GM15510 (cell line): ENCODE measurements around the gene RWDD1.

Experiments
- POLR2A ChIP-seq: IDR thresholded peaks from 3 replicates; pipeline ENCODE4 v1.6.1; 2011; ENCODE audit warnings: borderline replicate concordance; ENCODE audit not compliant: insufficient read length; ENCODE audit errors: extremely low read depth

RWDD1 gene, protein sequence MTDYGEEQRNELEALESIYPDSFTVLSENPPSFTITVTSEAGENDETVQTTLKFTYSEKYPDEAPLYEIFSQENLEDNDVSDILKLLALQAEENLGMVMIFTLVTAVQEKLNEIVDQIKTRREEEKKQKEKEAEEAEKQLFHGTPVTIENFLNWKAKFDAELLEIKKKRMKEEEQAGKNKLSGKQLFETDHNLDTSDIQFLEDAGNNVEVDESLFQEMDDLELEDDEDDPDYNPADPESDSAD

GRCh38 chr6:116570856-116571682 lies at the start of gene RWDD1:
Gene RWDD1, plus strand, starts transcription at chr6:116571504. Its CDS starts 79 bp downstream, at chr6:116571583.
- TF ChIP-seq POLR2A: peak; percentile 86

DNA sequence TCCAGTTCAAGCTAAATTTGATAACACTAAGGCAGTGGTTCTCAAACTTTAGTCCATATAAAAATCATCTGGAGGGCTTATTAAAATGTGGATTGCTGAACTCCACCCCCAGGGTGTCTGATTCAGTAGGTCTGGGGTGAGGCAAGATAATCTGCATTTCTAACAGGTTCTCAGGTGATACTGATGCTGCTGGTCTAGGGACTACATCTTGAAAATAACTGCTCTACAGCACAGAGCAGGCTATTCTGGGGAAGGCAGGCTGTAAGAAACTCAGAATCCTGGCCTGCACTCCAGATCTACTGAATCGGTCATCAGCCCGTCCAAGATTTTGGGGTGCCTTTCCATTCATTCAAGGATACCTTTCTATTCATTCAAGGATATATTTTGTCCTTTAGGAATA lies 48.4 kb upstream of the RWDD1 start:
- no peak for TF ChIP-seq POLR2A

GRCh38 chr6:116524236-116524635 lies 47.1 kb upstream of the RWDD1 start:
- TF ChIP-seq POLR2A: no peak

DNA sequence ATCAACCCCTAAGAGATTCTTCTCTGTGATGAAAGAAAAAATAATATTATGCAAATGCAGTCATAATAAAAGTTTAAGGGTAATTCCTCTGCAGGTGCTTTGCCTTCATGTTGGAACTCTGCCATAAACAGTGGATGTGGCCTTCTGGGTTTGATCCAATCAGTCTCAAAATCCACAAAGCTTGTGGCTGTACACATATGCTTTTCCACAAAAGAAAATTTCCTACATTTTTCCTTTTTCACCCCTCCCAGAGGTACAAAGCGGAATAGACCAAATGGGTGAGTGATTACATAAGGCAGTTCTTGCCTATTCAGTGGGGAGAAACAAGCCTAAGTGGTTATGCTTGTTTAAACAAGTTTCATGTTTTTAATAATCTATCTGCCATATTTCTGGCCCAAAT lies 43.2 kb upstream of the RWDD1 start:
- TF ChIP-seq POLR2A: no peak

GRCh38 chr6:116528780-116529179 lies 42.5 kb upstream of the RWDD1 start:
- no peak for TF ChIP-seq POLR2A

GRCh38 chr6:116529466-116530290 lies 41.6 kb upstream of the RWDD1 start:
- no peak for TF ChIP-seq POLR2A

GRCh38 chr6:116530436-116530835 lies 40.9 kb upstream of the RWDD1 start:
- no peak for TF ChIP-seq POLR2A

- TF ChIP-seq POLR2A: no peak
Measured at GRCh38 chr6:116531675-116532570, 39.4 kb upstream of the RWDD1 start.

GRCh38 chr6:116533233-116533957 lies 37.9 kb upstream of the RWDD1 start:
- TF ChIP-seq POLR2A: no peak

- no peak for TF ChIP-seq POLR2A
Measured at GRCh38 chr6:116535109-116535508, 36.2 kb upstream of the RWDD1 start.

GRCh38 chr6:116536216-116536621 lies 35.1 kb upstream of the RWDD1 start:
- no peak for TF ChIP-seq POLR2A

DNA sequence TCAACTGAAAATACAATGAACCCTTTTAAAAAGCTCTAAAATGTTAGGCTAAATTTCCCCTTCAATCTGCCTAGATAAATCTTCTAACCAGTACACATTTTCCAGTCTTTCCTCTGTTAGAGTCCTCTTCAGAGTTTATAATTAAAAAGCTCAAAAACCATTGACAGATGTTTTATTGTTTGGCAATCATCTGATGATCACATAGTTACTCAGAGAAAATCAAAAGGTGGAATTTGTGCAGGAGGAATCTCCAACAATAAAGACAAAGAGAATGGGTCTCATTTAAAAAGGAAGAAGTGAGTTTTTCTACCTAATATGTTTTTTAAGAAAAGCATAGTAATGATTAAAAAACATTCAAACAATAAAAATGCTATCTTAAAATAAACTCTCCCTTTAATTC lies 28.9 kb upstream of the RWDD1 start:
- TF ChIP-seq POLR2A: no peak

DNA sequence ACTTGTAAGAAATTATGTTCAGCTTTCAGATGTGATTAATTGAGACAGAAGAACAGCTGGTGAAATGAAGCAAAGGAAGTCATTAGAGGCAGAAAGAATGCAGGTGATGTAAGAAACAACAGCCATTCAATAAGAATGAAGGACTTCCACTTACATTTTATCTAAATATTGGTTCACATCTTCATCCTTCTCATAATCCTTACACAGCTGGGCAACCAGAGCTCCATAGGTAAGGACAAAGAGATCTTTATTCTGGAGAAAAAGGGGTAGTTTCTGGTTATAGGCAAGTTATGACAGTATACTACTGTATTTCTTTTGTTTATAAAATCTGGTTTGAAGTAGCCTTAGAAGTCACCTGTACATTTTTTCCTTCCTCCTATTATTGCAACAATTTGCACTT lies 28.2 kb upstream of the RWDD1 start:
- no peak for TF ChIP-seq POLR2A
